HCT116 (cell line): ENCODE results near the gene SCRN2. TPM values are rescaled to one million over a fixed set of nuclear protein-coding genes. Genes with fewer than 3 reads are reported as not detected.

Source experiments
- ATAC-seq: fragments of 200-7000 bp; cut with Tn5 transposase; 2 replicates; pipeline ENCODE4 v1.9.1; 2020; ENCODE audit warnings: mild to moderate bottlenecking, moderate library complexity
- BruUV-seq: library from RNA; stranded (reverse); fragments of 400-500 nt; replicated peaks from 2 replicates; lab custom pipeline; 2021; lab: Mats Ljungman, UMichigan
- CTCF ChIA-PET: fragments of 300-600 bp; sonication (Branson Sonifier 250); formaldehyde crosslinking; loops from one replicate; lab custom pipeline; 2021; ENCODE audit warnings: antibody characterized with exemption; lab: Charles Lee
- POLR2A ChIA-PET: fragments of 300-600, 350-600 bp; sonication (Branson Sonifier 250); formaldehyde crosslinking; loops from one replicate; lab custom pipeline; 2021; ENCODE audit warnings: antibody characterized with exemption; lab: Charles Lee
- RAD21 ChIA-PET, 2 experiments: fragments of 300-600 bp; sonication (Branson Sonifier 250); formaldehyde crosslinking; loops; one replicate each; lab custom pipeline; 2023; ENCODE audit warnings: low total read pairs in 2 of 2; ENCODE audit not compliant: uncharacterized antibody in 2 of 2, unreplicated experiment in 2 of 2, low non-redundant PET in 1 of 2; lab: Charles Lee
- DNase-seq: peaks from one replicate; pipeline ENCODE4 v3.0.0-alpha.2; 2010; ENCODE audit warnings: low read depth, low spot score
- H2AFZ ChIP-seq: fragments of 200-600 bp; shearing (Covaris generic), sonication (generic); 2 replicates; pipeline ENCODE4 v1.6.1; 2017; ENCODE audit warnings: low read depth, mixed run types, mixed read lengths, antibody characterized with exemption, low read length; ENCODE audit not compliant: poor library complexity, severe bottlenecking
- H3K27ac ChIP-seq: 2 replicates; pipeline ENCODE4 v1.5.1; 2012; ENCODE audit warnings: low read depth, low read length
- H3K27me3 ChIP-seq: fragments of 200-600 bp; sonication (generic); 2 replicates; pipeline ENCODE4 v1.6.1; 2016; ENCODE audit warnings: mixed run types, low read length, mixed read lengths; ENCODE audit not compliant: insufficient read depth
- H3K36me3 ChIP-seq, 2 experiments: fragments of 200-500 bp in 1 of 2; fragments of 200-600 bp in 1 of 2; sonication (Bioruptor generic) in 1 of 2; sonication (generic) in 1 of 2; 2 replicates each; pipeline versions ENCODE4 v1.5.1 to v1.6.1; 2014 to 2016; ENCODE audit warnings: low read length in 2 of 2, inconsistent platforms in 1 of 2, mixed read lengths in 1 of 2, mixed run types in 1 of 2; ENCODE audit not compliant: insufficient read depth in 2 of 2, control insufficient read depth in 1 of 2
- H3K4me1 ChIP-seq, 2 experiments: fragments of 200-600 bp in 1 of 2; sonication (generic) in 1 of 2; 2 replicates each; pipeline versions ENCODE4 v1.5.1 to v1.6.1; 2012 to 2017; ENCODE audit warnings: low read length in 2 of 2, inconsistent platforms in 1 of 2, mild to moderate bottlenecking in 1 of 2, mixed read lengths in 1 of 2, mixed run types in 1 of 2, moderate library complexity in 1 of 2; ENCODE audit not compliant: insufficient read depth in 2 of 2, control insufficient read depth in 1 of 2
- H3K4me2 ChIP-seq: fragments of 200-600 bp; sonication (generic); 2 replicates; pipeline ENCODE4 v1.6.1; 2017; ENCODE audit warnings: mixed run types, low read length, mixed read lengths
- H3K4me3 ChIP-seq, 2 experiments: fragments of 200-600 bp in 1 of 2; sonication (generic) in 1 of 2; replicated peaks in 1 of 2; 2 replicates each; pipeline ENCODE4 v1.5.1; 2011 to 2016; ENCODE audit warnings: low read length in 2 of 2, control low read depth in 1 of 2, low read depth in 1 of 2, mild to moderate bottlenecking in 1 of 2, mixed read lengths in 1 of 2, mixed run types in 1 of 2
- H3K79me2 ChIP-seq: fragments of 200-600 bp; sonication (generic); 2 replicates; pipeline ENCODE4 v1.6.1; 2017; ENCODE audit warnings: mild to moderate bottlenecking, mixed run types, low read length, moderate library complexity, mixed read lengths; ENCODE audit not compliant: insufficient read depth
- H3K9ac ChIP-seq: fragments of 200-600 bp; sonication (generic); 2 replicates; pipeline ENCODE4 v1.6.1; 2016; ENCODE audit warnings: low read length, mixed read lengths
- H3K9me2 ChIP-seq: fragments of 200-600 bp; sonication (generic), shearing (Covaris generic); 2 replicates; pipeline ENCODE4 v1.6.1; 2017; ENCODE audit warnings: mixed run types, mild to moderate bottlenecking, moderate library complexity; ENCODE audit not compliant: insufficient read depth
- H3K9me3 ChIP-seq, 2 experiments: fragments of 200-500 bp in 1 of 2; fragments of 200-600 bp in 1 of 2; sonication (Bioruptor generic) in 1 of 2; sonication (generic) in 1 of 2; 2 replicates each; pipeline ENCODE4 v1.6.1; 2014 to 2017; ENCODE audit warnings: low read length in 2 of 2, mixed read lengths in 2 of 2, inconsistent platforms in 1 of 2, low read depth in 1 of 2, mild to moderate bottlenecking in 1 of 2, mixed run types in 1 of 2, moderate library complexity in 1 of 2; ENCODE audit not compliant: control insufficient read depth in 1 of 2, insufficient read depth in 1 of 2
- H4K20me1 ChIP-seq: fragments of 200-600 bp; sonication (generic), shearing (Covaris generic); 2 replicates; pipeline ENCODE4 v1.6.1; 2017; ENCODE audit warnings: mixed run types, mild to moderate bottlenecking, moderate library complexity; ENCODE audit not compliant: insufficient read depth
- CEBPB ChIP-seq: IDR thresholded peaks from 2 replicates; pipeline ENCODE4 v1.6.1; 2012; ENCODE audit warnings: low read depth
- EGR1 ChIP-seq: IDR thresholded peaks from 2 replicates; pipeline ENCODE4 v1.6.1; 2012; ENCODE audit warnings: low read depth
- EZH2 ChIP-seq: fragments of 200-600 bp; sonication (generic); IDR thresholded peaks from 2 replicates; pipeline ENCODE4 v1.6.1; 2017; ENCODE audit warnings: antibody characterized with exemption, mixed run types
- EZH2phosphoT487 ChIP-seq: fragments of 200-600 bp; IDR thresholded peaks from 2 replicates; pipeline ENCODE4 v1.6.1; 2018; ENCODE audit warnings: antibody characterized with exemption, borderline replicate concordance
- FOSL1 ChIP-seq: IDR thresholded peaks from 2 replicates; pipeline ENCODE4 v1.6.1; 2012; ENCODE audit warnings: low read depth
- POLR2A ChIP-seq: IDR thresholded peaks from 2 replicates; pipeline ENCODE4 v1.7.0; 2011; ENCODE audit warnings: borderline replicate concordance; ENCODE audit not compliant: insufficient read depth, insufficient read length; ENCODE audit errors: extremely low read depth
- REST ChIP-seq: IDR thresholded peaks from 2 replicates; pipeline ENCODE4 v1.6.1; 2012; ENCODE audit warnings: low read depth
- SIN3A ChIP-seq: IDR thresholded peaks from 2 replicates; pipeline ENCODE4 v1.6.1; 2012; ENCODE audit warnings: low read depth
- SP1 ChIP-seq: IDR thresholded peaks from 2 replicates; pipeline ENCODE4 v1.6.1; 2012; ENCODE audit warnings: low read depth
- ZNF274 ChIP-seq: fragments of 200-500 bp; sonication (Bioruptor generic); IDR thresholded peaks from 2 replicates; pipeline ENCODE4 v1.6.1; 2014; ENCODE audit warnings: mild to moderate bottlenecking, low read depth, low read length, inconsistent platforms
- intact Hi-C: fragments of 100-400 bp; cut with micrococcal nuclease; formaldehyde crosslinking; loops from 2 replicates; pipeline ENCODE4 v1.10.0; 2022
- total RNA-seq: library from RNA; stranded (reverse); gene quantifications from one replicate; pipeline ENCODE4 v1.2.1, GENCODE V29; 2021; ENCODE audit not compliant: unreplicated experiment

SCRN2 gene
- total RNA-seq, 1 experiment from 2014 or later = 53.2 TPM

- Histone ChIP-seq H3K9me2 (no peaks in the 10 kb centered on the region), H3K4me3 (no peak overlapping the region), H3K79me2 (no peaks in the 10 kb centered on the region), H3K36me3 (no peaks in the 10 kb centered on the region), H3K9ac (no peak overlapping the region), H3K4me1 (peaks cover 6 to 21% of the 10 kb centered on the region in 2 experiments; a peak in 3 of 4 replicates), H3K4me2 (no peak overlapping the region), H3K9me3 (no peaks in the 10 kb centered on the region), H3K27ac (no peak overlapping the region), H2AFZ (no peak overlapping the region), H4K20me1 (no peaks in the 10 kb centered on the region), H3K27me3 (peaks cover 7% of the 10 kb centered on the region; the same call in 1 of the 2 replicates)
- BruUV-seq = no TSS peak
- ATAC-seq = no peak
- intact Hi-C loops = no loop called here
- TF ChIP-seq EGR1 = no peak
- TF ChIP-seq ZNF274 = no peak
- no peak for TF ChIP-seq EZH2phosphoT487
- TF ChIP-seq SP1 = no peak
- TF ChIP-seq CEBPB = no peak
- no peak for TF ChIP-seq POLR2A
- TF ChIP-seq SIN3A = no peak
- TF ChIP-seq EZH2 = no peak
- no peak for TF ChIP-seq REST
- TF ChIP-seq FOSL1 = no peak
- POLR2A ChIA-PET = no interaction called here
- DNase-seq = no peak
- CTCF ChIA-PET = interaction anchor here (1.1 kb wide), 1 partner anchor 18 kb away, joined by 3 read pairs; no protein-coding TSS in a partner anchor
- RAD21 ChIA-PET = no interaction called here
Observed at GRCh38 chr17:47872019-47872650, 31.1 kb upstream of the SCRN2 start.
